Umbilical cord (tissue), 2 donors: ENCODE results near the gene TTC22. TPM values are rescaled to one million over a fixed set of nuclear protein-coding genes. Genes with fewer than 3 reads are reported as not detected.
"Not testable (repeated sequence)": the region's sequence is repeated elsewhere in the genome, so short reads cannot be mapped to it uniquely, and the experiment has no call there.

Experiments
- DNase-seq: peaks from one replicate; pipeline ENCODE4 v3.0.0-alpha.2; 2015; ENCODE audit warnings: low spot score
- total RNA-seq: library from RNA; depleted of rRNA; stranded (reverse); fragments of >200 nt; gene quantifications from one replicate; pipeline ENCODE4 v1.2.3, GENCODE V29; 2014; ENCODE audit warnings: low replicate concordance; ENCODE audit not compliant: insufficient read depth

The TTC22 gene
- total RNA-seq, 1 donor from 2014 or later: 1.7 TPM

DNA sequence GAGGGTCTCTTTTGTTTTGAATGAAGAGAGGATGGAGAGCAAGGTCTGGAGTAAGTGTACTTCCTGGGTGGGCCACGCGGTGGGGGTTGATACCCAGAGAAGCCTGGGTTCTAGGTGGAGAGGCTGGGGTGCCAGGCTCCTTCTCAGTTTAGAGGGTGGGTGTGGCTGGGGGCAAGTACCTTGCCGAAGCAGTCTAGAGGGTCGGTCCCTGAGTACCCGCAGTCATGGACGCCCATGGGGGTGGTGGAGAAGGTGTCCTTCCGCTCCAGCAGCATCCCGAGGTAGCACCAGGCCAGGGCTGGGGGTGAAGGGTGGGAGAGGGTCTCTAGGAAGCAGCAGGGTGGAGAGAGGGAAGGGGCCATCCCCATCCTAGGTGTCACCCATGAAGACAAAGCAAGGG lies 14.3 kb downstream of the TTC22 start:
- DNase-seq: no peak

DNA sequence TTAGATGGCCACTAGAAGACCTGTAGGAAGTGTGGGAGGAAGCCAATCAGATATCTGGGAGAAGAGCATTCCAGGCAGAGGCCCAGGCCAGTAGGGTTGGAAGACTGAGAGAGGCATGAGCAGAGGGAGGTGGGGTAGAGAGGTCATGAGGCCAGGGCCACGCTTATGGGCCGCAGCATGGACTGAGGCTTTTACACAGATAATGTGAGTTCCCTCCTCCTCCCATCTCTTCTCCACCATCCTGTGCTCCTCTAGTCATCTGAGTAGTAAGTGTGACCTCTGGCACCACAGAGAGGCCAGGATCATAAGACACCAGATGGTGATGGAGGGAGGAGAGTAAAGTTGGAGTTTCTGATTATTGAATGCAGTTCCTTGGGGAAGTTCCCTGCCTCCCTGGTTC lies 17.1 kb downstream of the TTC22 start:
- DNase-seq: no peak

DNA sequence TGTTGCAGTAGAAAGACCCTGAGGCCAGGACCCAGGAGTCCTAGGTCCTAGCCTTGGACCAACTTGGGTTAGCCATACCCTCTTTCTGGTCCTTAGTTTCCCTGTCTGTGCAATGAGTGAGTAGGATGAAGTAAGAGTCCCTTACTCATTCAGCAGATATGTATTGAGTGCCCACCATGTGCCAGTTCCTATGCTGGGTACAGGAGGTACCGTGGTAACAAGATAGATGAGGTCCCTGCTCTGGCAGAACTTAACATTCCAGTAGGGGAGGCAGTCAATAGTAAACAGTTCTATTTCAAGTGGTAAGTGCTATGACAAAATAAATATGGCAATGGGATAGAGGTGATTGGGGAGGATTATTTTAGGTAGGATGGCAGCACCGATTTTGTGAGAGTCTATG lies 18.5 kb downstream of the TTC22 start:
- no peak for DNase-seq

DNA sequence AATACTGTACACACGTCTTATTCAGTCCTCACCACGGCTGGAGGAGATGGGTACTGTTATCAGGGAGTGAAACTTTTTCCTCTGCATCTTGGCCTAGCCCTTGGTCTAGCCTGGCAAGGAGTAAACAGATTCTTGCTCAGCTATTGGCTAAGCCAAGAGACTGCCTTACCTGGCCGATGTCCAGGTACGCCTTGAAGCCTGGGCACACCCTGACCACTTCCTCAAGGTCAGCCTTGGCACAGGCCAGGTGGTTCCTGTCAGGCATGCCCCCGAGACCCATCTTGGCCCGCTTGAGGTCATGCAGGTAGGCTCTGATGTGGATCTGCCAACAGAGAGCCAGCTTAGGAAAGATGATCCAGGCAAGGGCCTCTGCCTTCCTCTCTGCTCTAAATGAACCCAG lies 19.0 kb downstream of the TTC22 start:
- no peak for DNase-seq

DNA sequence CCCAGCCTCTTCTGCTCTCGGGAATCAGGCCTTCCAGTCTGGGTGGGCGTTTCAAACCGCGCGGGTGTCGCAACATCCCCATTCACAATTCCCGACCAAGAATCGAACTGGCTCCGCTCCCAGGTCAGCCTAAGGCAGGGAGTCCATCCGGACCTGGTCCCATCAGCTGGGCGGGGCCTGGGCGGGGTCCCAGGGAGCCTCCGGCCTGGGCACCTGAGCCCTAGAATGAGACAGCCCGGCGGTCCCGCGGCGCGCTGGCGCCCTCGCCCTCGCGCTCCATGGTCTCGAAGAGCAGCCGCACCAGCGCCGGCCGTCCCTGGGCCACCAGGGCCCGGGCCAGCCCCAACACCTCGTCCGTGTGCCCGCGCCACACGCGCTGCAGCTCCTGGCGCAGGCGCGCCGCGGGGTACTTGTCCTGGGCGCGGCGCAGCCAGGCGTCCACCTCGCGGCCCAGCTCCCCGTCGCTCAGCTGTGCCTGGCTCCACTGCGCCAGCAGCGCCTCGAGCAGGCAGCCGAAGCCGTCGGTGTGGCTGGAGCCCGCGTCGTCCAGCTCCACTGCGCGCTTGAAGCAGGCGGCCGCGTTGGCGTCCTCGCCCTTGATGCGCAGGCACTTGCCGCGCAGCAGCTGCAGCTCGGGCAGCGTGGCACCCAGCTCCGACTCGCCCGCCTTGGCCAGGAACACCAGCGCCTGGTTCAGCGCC lies 19.9 kb downstream of the TTC22 start:
- no peak for DNase-seq

DNA sequence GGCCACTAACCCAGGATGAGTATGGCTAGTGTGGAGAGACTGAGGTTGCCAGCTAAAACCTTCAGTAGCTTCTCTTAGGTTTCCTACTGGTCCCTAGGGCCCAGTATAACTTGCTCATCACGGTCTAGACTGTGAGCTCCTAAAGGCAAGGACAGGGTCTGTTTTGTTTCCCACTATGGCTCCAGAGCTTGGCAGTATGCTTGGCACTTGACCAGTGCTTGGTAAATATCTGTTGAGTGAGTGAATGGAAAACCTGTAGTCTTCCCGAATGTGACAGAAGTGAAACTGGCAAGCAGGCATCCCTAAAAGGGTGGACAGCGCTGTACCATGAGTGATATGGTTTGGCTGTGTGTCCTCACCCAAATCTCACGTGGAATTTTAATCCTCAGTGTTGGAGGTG lies 23.7 kb downstream of the TTC22 start:
- no peak for DNase-seq

DNA sequence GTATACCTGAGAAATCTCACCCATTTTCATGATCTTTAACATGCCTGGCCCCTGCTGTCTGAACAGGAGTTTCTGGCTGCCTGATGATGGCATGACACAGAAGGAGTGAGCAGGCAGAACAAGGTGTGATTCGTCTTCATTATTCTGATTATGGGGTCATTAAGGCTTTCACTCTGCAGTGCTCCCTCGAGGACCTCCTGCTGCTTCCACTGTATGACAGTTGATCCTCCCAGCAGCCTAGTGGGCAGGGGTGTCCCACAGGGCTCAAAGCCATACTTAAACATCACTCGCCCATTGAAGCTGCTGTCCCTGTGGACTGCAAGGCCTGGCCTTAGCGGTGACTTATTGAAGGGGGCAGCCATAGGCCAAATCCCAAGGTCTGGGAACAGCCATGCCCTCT lies 24.1 kb downstream of the TTC22 start:
- DNase-seq: no peak

DNA sequence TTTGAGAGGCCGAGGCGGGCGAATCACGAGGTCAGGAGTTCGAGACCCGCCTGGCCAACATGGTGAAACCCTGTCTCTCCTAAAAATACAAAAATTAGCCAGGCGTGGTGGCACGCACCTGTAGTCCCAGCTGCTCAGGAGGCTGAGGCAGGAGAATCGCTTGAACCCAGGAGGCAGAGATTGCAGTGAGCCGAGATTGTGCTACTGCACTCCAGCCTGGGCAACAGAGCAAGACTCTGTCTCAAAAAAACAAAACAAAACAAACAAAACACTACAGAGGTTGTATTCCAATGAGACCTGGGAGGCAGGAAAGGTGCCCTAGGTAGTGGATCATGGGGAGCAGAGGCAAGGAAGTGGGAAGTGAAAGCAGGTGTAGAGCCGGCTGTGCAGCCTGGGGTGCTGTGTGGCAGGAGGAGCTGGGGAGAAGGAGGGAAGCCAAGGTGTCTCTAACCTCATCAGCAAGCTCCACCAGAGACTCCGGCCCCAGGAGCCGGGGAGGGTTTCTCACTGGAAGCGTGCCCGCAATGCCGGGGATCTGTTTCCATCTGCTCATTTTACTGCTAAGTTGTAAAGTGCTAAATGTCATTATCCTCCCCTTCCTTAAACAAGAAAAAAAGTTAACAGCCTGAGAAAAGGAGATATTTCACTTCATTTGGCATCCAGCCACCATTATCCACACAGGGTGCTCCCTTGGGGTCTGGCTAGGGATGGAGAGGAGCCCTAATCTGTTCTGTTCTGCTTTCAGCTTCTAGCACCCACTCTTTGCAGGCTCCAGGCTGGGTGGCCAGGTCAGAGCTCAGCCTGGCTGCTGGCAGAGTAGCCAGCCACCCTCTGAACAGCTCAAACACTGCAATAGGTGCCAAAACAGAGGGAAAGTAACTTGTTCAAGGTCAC lies 25.0 kb downstream of the TTC22 start:
- DNase-seq: not testable (repeated sequence)

DNA sequence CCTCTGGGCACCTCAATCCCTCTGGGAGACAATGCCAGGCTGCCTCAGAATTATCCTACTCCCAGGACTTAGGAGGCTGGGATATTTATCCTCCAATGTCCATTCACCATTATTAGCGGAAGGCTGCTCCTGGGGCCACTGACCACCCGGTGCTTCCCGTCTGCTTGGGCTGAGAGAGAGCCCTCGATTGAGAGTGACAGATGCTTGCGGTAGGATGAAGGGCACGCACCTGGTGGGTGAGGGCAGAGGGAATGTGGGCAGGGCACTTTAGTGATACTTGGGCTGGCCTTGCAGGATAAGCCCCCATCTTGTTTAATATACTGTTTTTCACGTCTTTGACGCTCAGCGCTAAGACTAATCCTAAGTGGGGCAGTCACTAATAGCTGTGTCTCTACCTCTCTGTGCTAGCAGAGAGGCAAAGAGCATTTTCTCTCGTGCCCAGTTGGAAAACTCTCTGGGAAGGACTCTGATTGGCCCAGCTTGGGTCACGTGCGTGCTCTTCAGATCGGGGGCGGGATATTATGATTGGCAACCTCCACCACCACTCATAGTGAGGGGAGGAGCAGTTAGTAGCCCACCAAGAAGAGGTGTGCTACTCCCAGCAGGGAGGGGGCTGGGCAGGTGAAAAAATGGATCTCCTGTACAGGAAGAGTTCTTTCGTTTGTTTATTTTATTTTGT lies 26.2 kb downstream of the TTC22 start:
- DNase-seq: no peak

DNA sequence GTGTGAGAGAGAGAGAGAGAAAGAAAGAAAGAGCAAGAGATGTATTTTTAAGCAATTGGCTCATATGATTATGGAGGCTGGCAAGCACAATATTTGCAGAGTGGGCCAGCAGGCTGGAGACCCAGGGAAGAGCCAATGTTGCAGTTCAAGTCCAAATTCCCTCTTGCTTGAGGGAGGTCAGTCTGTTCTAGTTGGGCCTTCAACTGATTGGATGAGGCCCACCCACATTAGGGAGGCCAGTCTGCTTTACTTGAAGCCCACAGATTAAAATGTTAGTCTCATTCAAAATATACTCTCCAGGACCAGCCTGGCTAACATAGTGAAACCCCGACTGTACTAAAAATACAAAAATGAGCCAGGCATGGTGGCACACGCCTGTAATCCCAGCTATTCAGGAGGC lies 28.2 kb downstream of the TTC22 start:
- DNase-seq: no peak

DNA sequence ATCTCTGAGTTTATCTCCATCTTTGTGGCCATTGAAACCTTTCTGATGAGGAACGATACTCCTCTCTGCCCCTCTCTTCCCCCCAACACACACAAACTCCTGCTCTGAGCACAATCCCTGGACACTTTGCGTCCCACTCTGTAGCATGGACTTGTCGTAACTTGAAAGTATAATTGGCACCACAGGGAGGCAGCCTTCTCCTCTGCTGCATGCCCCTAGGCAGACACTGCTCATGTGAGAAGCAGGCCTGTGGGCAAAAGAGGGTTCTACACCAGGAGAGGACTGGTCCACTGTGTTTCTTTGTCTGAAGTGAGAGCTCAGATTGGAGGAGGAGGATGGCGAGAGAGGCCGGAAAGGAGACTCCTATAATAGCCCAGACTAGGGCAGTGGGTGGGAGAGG lies 33.0 kb downstream of the TTC22 start:
- DNase-seq: no peak

DNA sequence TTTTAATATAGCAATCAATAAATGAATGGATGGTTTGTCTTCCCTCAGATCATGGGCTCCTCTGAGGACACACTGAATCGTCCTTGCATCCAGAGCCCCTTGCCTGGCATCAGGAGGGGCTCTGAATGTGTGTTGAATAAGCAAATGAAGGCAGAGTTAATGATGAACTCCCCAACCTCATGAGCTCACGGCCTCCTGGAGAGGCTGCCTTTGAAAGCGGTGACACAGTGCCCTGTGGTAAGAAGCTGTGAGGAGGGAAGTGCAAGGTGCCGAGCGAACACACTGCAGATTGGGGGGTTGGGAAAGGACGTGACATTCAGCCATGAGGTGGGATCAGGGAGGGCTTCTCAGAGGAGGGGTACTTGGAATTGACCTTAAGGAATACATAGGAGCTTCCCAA lies 33.6 kb downstream of the TTC22 start:
- DNase-seq: no peak

DNA sequence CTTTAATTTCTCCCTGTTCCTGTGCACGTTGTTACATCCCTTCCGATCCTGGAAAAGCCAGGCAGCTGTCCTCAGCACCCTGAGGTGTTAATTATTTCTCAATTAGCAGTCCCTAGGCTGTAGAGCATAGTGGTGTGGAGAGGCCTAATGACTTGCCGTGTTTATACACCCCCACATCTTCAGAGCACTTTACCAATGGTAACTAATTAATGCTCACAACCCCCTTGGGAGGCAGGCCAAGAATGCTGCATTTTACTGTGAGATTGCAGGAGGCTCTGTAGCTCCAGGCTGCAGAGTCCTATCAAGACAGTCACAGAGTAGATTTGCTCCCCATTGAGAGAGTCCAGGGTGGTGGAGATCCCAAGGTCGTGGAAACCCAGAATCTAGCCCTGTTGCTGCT lies 34.4 kb downstream of the TTC22 start:
- DNase-seq: no peak

DNA sequence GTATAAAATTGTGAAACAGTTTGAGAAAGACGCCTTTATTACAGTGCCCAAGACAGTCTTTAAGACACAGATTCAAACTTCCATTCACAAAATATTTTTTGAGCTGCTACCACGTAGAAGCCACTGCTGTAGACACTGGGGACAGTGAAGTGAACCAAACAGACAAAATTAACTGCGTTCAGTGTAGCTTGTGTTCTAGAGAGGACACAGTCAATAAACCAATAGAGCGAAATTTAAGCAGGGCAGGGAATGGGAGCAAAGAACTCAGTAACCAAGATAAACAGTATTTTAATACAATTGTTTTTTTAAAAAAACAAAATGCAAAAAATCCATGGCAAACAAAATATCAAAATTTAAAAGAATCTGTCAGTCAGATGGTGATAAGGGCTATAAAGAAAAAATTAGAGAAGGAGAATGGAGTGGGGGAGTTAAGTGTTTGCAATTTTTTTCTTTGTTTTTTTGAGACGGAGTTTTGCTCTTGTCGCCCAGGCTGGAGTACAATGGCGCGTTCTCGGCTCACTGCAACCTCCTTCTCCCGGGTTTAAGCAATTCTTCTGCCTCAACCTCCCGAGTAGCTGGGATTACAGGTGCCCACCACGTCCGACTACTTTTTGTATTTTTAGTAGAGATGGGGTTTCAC lies 36.1 kb downstream of the TTC22 start:
- no peak for DNase-seq

DNA sequence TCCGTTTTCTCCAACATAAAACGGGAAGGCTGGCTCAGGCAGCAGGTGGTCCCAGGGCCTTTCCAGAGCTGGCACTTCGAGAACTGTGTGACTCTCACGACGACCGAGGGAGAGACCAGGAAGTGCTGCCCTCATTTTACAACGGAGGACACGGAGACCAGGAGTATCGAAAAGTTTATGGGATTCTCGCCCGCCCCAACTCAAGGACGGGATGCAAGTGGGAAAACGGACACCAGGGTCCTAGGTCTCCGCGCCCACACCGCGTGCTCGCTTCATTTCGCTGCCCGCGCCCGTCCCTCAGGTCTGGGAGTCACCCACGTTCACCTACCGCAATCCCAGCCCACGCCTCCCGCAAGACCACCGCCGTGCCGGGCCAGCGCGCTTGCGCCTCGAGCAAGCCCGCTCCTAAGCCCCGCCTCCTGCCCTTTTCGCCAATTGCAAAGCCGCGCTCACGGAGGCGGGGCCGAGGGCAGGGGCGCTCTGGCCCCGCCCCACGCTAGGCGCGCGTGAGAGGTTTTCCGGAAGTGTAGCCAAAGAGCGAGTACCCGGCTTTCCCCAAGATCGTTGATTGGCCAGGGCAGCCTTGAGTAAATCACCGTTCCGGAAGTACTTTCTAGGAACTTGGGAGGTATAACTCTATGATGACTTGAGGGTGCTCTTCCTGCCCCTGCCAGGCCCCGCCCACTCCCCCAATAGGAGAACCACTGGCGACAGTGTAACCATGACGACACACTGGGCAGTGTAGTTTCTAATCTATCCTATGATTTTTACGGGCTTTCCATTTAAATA lies 36.8 kb downstream of the TTC22 start, which contains the start of gene PARS2:
PARS2 (minus strand) TSS at position 391 of the 789 bp plus-strand sequence. CDS start 5,362 bp downstream, outside the sequence.
- peak; percentile 100 for DNase-seq

DNA sequence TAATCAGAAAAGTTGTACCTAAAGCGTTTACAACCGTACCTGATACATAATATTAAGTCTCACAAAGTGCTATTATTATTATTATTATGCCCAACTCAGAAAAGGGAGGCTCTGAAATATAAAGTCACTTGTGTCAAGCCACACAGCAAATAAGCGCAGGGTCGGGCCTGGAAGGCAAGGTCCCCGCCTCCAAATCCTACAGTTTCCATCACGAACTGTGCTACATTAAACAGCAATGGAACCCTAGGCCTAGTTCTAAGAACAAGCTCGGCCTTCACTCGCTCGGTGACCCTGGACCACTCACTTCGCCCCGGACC lies 37.3 kb downstream of the TTC22 start:
- no peak for DNase-seq

DNA sequence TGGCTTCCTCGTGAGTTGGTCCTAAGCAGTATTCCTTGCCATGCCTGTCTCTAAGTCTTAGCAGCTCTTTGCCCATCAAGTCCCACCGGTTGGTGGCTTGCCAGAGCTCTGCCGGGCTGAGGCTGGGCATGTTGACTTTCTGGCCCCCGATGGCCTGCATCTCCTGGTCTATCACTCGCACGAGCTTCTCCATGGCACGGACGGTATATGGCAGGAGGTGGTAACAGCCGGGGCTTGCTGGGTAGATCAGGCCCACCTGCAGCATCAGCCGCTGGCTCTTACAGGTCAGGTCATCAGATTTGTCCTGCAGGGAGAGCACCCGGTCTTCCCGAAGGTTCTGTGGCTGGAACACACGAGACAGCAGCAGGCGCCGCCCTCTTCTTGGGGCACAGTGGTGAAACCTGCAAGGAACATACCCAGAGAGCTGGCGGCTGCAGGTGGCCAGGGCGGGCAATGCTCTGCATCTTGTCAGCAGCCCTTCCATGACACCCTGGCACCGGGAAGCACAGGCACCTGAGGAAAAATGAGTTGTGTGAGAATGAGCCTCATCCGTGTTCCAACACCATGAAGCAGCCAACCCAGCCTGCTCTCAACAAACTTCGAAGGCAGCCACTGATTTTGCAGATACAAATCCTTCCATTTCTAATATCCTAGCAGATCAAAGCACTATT lies 42.3 kb downstream of the TTC22 start:
- no peak for DNase-seq

DNA sequence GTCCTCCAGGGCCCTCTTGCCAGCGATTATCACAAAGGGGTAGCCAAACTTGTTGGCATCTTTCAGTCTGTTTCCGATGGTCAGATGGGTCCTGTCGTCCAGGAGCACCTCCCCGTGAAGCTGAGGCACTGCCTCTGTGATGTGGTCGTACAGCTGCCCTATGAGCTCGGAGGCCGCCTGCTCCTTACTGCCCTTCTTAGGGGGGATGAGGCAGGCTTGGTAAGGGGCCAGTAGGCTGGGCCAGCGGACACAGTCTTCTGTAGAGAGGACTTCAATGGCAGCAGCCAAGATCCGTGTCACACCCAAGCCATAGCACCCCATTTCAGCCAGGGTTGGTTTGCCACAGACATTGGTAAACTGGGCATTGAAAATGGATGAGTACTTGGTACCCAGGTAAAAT lies 43.3 kb downstream of the TTC22 start:
- no peak for DNase-seq

DNA sequence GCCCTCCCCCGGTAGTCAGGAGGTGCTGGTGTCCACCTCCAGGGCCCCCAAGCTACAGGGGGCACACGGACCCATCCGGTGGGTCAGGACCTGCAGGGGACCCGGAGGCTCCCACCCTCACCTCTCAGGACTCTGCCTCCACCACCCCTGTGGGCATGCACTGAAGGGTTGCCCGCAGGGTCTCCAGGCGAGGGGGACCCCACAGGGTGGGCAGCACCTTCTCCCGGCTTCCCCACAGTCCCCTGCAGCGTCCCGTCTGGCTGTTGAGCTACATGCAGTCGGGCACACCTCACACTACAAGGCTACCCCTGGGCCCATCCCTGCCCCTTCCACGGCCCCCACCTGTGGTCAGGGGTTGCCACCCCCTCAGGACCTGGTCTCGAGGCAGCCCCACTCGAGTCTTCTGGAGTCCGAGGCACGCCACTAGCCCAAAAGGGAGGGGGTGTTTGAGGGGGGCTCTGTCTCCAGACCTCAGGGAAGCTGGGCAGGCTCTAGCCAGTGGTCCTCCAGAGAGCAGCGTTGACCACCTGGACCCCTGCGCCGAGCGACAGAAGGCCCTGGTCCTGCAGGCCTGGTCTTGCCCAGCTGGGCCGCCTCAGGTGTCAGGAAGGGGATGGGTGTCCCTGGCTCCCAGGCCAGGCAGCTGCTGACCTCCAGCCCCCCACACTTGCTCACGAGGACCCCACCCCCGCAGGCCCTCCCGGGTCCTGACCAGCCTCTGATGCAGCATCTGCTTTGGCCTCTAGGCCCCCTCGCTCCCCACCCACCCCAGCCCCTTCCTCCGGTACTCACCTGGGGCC lies 46.4 kb downstream of the TTC22 start:
- no peak for DNase-seq

DNA sequence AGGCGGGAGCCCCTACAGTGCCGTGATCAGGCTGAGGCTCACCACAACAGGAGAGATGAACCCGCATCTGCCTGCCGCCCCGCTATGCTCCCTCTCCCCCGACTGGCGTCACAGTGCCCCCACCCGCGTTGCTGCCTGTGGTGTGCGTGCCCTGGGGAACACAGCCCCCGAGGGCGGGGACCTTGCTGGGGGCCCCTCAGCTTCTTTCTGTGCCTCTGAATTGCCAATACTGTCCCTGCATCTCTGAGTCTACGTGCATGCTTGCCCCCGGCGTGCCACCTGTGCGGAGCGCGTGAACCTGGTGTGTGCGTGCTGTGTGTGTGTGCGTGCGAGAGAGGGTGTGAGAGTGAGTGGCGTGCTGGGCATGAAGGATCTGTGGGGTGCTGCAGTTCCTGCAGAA lies 47.1 kb downstream of the TTC22 start:
- DNase-seq: no peak
